Neural progenitor cell (in vitro differentiated cells): ENCODE results near the gene HIPK2. TPM values are rescaled to one million over a fixed set of nuclear protein-coding genes. Genes with fewer than 3 reads are reported as not detected.

Experiments
- DNase-seq: peaks from one replicate; pipeline ENCODE4 v3.0.0-alpha.2; 2016; ENCODE audit warnings: low spot score
- H2AFZ ChIP-seq: fragments of 200-600 bp; sonication (generic); replicated peaks from 2 replicates; pipeline ENCODE4 v1.6.1; 2016; ENCODE audit warnings: antibody characterized with exemption
- H3F3A ChIP-seq: fragments of 200-600 bp; sonication (generic); 2 replicates; pipeline ENCODE4 v1.6.1; 2016; ENCODE audit warnings: antibody characterized with exemption, low read depth
- H3K27ac ChIP-seq: fragments of 200-600 bp; sonication (generic); 2 replicates; pipeline ENCODE4 v1.5.1; 2016; ENCODE audit warnings: mild to moderate bottlenecking
- H3K27me3 ChIP-seq: fragments of 200-600 bp; sonication (generic); 2 replicates; pipeline ENCODE4 v1.6.1; 2016; ENCODE audit warnings: mild to moderate bottlenecking, moderate library complexity
- H3K36me3 ChIP-seq: fragments of 200-600 bp; sonication (generic); 2 replicates; pipeline ENCODE4 v1.5.1; 2016
- H3K4me1 ChIP-seq: fragments of 200-600 bp; sonication (generic); 2 replicates; pipeline ENCODE4 v1.6.1; 2016; ENCODE audit warnings: mixed run types
- H3K4me2 ChIP-seq: fragments of 200-600 bp; sonication (generic); 2 replicates; pipeline ENCODE4 v1.6.1; 2016
- H3K4me3 ChIP-seq: fragments of 200-600 bp; sonication (generic); 2 replicates; pipeline ENCODE4 v1.5.1; 2016
- H3K79me2 ChIP-seq: fragments of 200-600 bp; sonication (generic); 2 replicates; pipeline ENCODE4 v1.6.1; 2016; ENCODE audit warnings: low read depth
- H3K9ac ChIP-seq: fragments of 200-600 bp; sonication (generic); 2 replicates; pipeline ENCODE4 v1.6.1; 2016
- H3K9me3 ChIP-seq: fragments of 200-600 bp; sonication (generic); 2 replicates; pipeline ENCODE4 v1.5.1; 2016; ENCODE audit warnings: low read depth
- H4K20me1 ChIP-seq: fragments of 200-600 bp; sonication (generic); 2 replicates; pipeline ENCODE4 v1.6.1; 2016; ENCODE audit warnings: low read depth
- H3K27ac Mint-ChIP-seq: 3 replicates; pipeline ENCODE4 v1.8.0; 2021; ENCODE audit warnings: mixed read lengths
- H3K27me3 Mint-ChIP-seq: 2 replicates; pipeline ENCODE4 v1.8.0; 2022; ENCODE audit warnings: low read depth, mild to moderate bottlenecking, inconsistent platforms, moderate library complexity, mixed read lengths; ENCODE audit not compliant: insufficient read depth
- H3K36me3 Mint-ChIP-seq: 3 replicates; pipeline ENCODE4 v1.8.0; 2021; ENCODE audit warnings: mixed read lengths
- H3K4me1 Mint-ChIP-seq: 3 replicates; pipeline ENCODE4 v1.8.0; 2021; ENCODE audit warnings: mixed read lengths
- H3K4me3 Mint-ChIP-seq: 3 replicates; pipeline ENCODE4 v1.8.0; 2021; ENCODE audit warnings: mild to moderate bottlenecking, moderate library complexity, mixed read lengths
- H3K9me3 Mint-ChIP-seq: 3 replicates; pipeline ENCODE4 v1.8.0; 2020; ENCODE audit warnings: mixed read lengths
- EZH2 ChIP-seq: fragments of 200-600 bp; sonication (generic); IDR thresholded peaks from 2 replicates; pipeline ENCODE4 v1.6.1; 2017; ENCODE audit warnings: antibody characterized with exemption, mild to moderate bottlenecking, moderate library complexity
- EZH2phosphoT487 ChIP-seq: fragments of 200-600 bp; sonication (generic); IDR thresholded peaks from 2 replicates; pipeline ENCODE4 v1.6.1; 2017; ENCODE audit warnings: antibody characterized with exemption
- total RNA-seq: library from RNA; depleted of rRNA; stranded (reverse); fragments of >200 nt; gene quantifications from 2 replicates; pipeline ENCODE4 v1.2.3, GENCODE V29; 2015; ENCODE audit warnings: low replicate concordance
- TF ChIP-seq, protein P1 (sequence below): fragments of 200-600 bp; sonication (generic); IDR thresholded peaks from 2 replicates; pipeline ENCODE4 v1.5.1; 2017; ENCODE audit warnings: antibody characterized with exemption, mild to moderate bottlenecking

Gene HIPK2
- total RNA-seq, 1 donor from 2014 or later, result 12.8 TPM

DNA sequence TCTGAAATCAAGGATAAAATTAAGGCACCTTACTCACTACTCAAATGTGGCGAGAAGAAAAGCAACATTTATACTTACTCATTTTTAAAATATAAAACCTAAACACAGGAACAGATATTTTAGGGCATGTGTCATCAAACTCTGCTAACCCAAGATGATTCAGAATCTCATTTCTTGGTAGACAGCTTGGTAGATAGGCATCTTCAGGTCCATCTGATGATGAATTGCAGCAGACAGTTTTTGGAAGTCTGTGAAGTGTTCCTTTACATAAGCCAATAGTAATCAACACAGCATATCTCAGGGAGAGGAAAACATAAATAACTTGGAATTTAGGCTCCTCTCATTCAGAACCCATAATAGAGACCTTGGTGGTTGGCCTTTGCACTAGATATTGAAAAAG lies 3.4 kb downstream of the HIPK2 start:
- Histone ChIP-seq H3F3A (peaks cover 15% of the 10 kb centered on the region), H3K36me3 (no peaks in the 10 kb centered on the region), H3K27ac (no peak overlapping the region), H3K9ac (no peak overlapping the region), H3K4me3 (no peak overlapping the region), H3K4me2 (no peak overlapping the region), H3K4me1 (peaks cover 12% of the 10 kb centered on the region), H2AFZ (no peak overlapping the region), H3K9me3 (no peaks in the 10 kb centered on the region), H3K27me3 (peaks cover 24% of the 10 kb centered on the region), H3K79me2 (peaks cover 74% of the 10 kb centered on the region), H4K20me1 (peaks cover 72% of the 10 kb centered on the region)
- Mint-ChIP-seq H3K9me3 (no peaks in the 10 kb centered on the region), H3K27ac (no peak overlapping the region), H3K4me1 (peaks cover 43% of the 10 kb centered on the region), H3K36me3 (peaks cover 23% of the 10 kb centered on the region), H3K27me3 (peaks cover 5% of the 10 kb centered on the region), H3K4me3 (no peak overlapping the region)
- no peak for TF ChIP-seq EZH2phosphoT487
- TF ChIP-seq EZH2, result no peak
- TF ChIP-seq, protein P1, sequence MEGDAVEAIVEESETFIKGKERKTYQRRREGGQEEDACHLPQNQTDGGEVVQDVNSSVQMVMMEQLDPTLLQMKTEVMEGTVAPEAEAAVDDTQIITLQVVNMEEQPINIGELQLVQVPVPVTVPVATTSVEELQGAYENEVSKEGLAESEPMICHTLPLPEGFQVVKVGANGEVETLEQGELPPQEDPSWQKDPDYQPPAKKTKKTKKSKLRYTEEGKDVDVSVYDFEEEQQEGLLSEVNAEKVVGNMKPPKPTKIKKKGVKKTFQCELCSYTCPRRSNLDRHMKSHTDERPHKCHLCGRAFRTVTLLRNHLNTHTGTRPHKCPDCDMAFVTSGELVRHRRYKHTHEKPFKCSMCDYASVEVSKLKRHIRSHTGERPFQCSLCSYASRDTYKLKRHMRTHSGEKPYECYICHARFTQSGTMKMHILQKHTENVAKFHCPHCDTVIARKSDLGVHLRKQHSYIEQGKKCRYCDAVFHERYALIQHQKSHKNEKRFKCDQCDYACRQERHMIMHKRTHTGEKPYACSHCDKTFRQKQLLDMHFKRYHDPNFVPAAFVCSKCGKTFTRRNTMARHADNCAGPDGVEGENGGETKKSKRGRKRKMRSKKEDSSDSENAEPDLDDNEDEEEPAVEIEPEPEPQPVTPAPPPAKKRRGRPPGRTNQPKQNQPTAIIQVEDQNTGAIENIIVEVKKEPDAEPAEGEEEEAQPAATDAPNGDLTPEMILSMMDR, result no peak
- no peak for DNase-seq

DNA sequence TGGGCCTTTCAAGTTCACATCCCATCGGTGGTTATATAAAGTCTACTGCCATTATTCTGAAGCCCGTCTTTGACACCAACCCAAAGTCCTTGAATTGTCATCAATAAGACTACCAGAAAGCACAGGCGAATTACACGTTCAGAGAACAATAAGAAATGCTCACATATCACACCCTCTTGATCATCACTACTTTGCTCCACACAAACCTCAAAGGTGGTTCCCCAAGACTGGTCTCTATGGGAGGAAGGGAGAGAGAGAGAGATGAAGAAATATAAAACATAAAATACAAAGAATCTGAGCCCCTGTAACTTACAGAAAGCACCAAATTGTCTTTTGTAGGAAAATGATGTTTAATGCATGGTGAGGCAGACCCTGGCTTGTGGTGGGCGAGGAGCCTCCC lies 4.4 kb downstream of the HIPK2 start:
- Histone ChIP-seq H3K79me2 (peaks cover 83% of the 10 kb centered on the region), H3F3A (peaks cover 7% of the 10 kb centered on the region), H2AFZ (no peak overlapping the region), H3K27me3 (peaks cover 14% of the 10 kb centered on the region), H3K9ac (no peak overlapping the region), H3K9me3 (no peaks in the 10 kb centered on the region), H4K20me1 (peaks cover 82% of the 10 kb centered on the region), H3K4me1 (peaks cover 6% of the 10 kb centered on the region), H3K4me2 (no peak overlapping the region), H3K4me3 (no peak overlapping the region), H3K27ac (no peak overlapping the region), H3K36me3 (no peaks in the 10 kb centered on the region)
- peaks cover 2% of the 10 kb centered on the region for H3K27me3 Mint-ChIP-seq
- peaks cover 24% of the 10 kb centered on the region for H3K36me3 Mint-ChIP-seq
- TF ChIP-seq, protein P1, result no peak
- TF ChIP-seq EZH2phosphoT487 (no peak), EZH2 (no peak)
- H3K27ac Mint-ChIP-seq, result peak overlapping the region; percentile 5
- no peak overlapping the region for H3K4me3 Mint-ChIP-seq
- peaks cover 40% of the 10 kb centered on the region for H3K4me1 Mint-ChIP-seq
- no peaks in the 10 kb centered on the region for H3K9me3 Mint-ChIP-seq
- DNase-seq, result no peak

DNA sequence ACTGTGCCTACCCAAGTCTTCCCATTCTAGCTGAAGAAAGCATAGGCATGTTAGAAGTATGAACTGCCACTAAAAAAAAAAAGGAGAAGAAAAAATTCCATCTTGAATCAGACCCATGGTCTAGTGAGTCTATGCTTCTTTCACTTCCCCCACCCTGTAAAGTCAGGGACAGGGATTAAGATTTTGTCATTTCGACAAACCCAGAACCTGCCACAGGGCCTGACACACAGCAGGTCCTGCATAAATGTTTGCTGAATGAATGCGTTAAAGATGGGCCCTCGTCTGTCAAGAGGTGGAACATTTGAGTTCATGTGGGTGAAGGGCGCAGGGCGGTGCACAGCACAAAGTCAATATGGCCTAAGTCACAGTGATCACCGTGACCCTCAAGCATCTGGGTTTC lies 4.9 kb downstream of the HIPK2 start:
- no peak overlapping the region for H3K27ac Mint-ChIP-seq
- no peaks in the 10 kb centered on the region for H3K36me3 ChIP-seq
- no peak overlapping the region for H3K4me3 Mint-ChIP-seq
- no peak overlapping the region for H3K27ac ChIP-seq
- peaks cover 7% of the 10 kb centered on the region for H3F3A ChIP-seq
- H2AFZ ChIP-seq, result no peak overlapping the region
- peaks cover 2% of the 10 kb centered on the region for H3K27me3 Mint-ChIP-seq
- no peak for DNase-seq
- H3K27me3 ChIP-seq, result peaks cover 13% of the 10 kb centered on the region
- TF ChIP-seq EZH2 (no peak), EZH2phosphoT487 (no peak)
- TF ChIP-seq, protein P1, result no peak
- peaks cover 40% of the 10 kb centered on the region for H3K4me1 Mint-ChIP-seq
- H3K9ac ChIP-seq, result no peak overlapping the region
- H3K4me2 ChIP-seq, result no peak overlapping the region
- peaks cover 87% of the 10 kb centered on the region for H4K20me1 ChIP-seq
- H3K4me3 ChIP-seq, result no peak overlapping the region
- peaks cover 86% of the 10 kb centered on the region for H3K79me2 ChIP-seq
- H3K9me3 Mint-ChIP-seq, result no peaks in the 10 kb centered on the region
- H3K4me1 ChIP-seq, result peaks cover 6% of the 10 kb centered on the region
- peaks cover 24% of the 10 kb centered on the region for H3K36me3 Mint-ChIP-seq
- H3K9me3 ChIP-seq, result no peaks in the 10 kb centered on the region
